Ascending aorta (tissue), 2 donors: ENCODE results near the gene CT83. TPM values are rescaled to one million over a fixed set of nuclear protein-coding genes. Genes with fewer than 3 reads are reported as not detected.

Experiments used
- DNase-seq, 2 donors: peaks; one replicate each; pipeline ENCODE4 v3.0.0-alpha.2; 2019; ENCODE audit warnings: low spot score in 2 of 2
- H3K27ac ChIP-seq, 2 donors: fragments of 200-600 bp; sonication (generic); one replicate each; pipeline ENCODE4 v1.5.1; 2016 to 2017; ENCODE audit warnings: mild to moderate bottlenecking in 1 of 2
- H3K27me3 ChIP-seq: fragments of 200-600 bp; sonication (generic); one replicate; pipeline ENCODE4 v1.5.1; 2017
- H3K36me3 ChIP-seq, 2 donors: fragments of 200-600 bp; sonication (generic); one replicate each; pipeline ENCODE4 v1.5.1; 2016
- H3K4me1 ChIP-seq, 2 donors: fragments of 200-600 bp; sonication (generic); one replicate each; pipeline ENCODE4 v1.5.1; 2016 to 2017; ENCODE audit warnings: mild to moderate bottlenecking in 1 of 2
- H3K4me3 ChIP-seq, 2 donors: fragments of 200-600 bp; sonication (generic); one replicate each; pipeline ENCODE4 v1.5.1; 2016 to 2017; ENCODE audit warnings: mild to moderate bottlenecking in 1 of 2
- H3K9me3 ChIP-seq, 2 donors: fragments of 200-600 bp; sonication (generic); one replicate each; pipeline ENCODE4 v1.5.1; 2016
- intact Hi-C: fragments of 100-400 bp; cut with DNase I; formaldehyde crosslinking; loops from one replicate; pipeline ENCODE4 v1.15.1; 2023
- total RNA-seq: library from RNA; depleted of rRNA; stranded (reverse); fragments of >200 nt; gene quantifications from one replicate; pipeline ENCODE4 v1.1.0, GENCODE V29; 2016
- TF ChIP-seq, protein P1 (sequence below), 3 experiments: fragments of 200-600 bp in 2 of 3; fragments of 450-650 bp in 1 of 3; sonication (generic) in 2 of 3; IDR thresholded peaks; one replicate each; pipeline ENCODE4 v1.5.1; 2016 to 2019; ENCODE audit warnings: antibody characterized with exemption in 3 of 3, mild to moderate bottlenecking in 1 of 3, moderate library complexity in 1 of 3

The CT83 gene
- total RNA-seq, 1 donor from 2014 or later, result not detected

DNA sequence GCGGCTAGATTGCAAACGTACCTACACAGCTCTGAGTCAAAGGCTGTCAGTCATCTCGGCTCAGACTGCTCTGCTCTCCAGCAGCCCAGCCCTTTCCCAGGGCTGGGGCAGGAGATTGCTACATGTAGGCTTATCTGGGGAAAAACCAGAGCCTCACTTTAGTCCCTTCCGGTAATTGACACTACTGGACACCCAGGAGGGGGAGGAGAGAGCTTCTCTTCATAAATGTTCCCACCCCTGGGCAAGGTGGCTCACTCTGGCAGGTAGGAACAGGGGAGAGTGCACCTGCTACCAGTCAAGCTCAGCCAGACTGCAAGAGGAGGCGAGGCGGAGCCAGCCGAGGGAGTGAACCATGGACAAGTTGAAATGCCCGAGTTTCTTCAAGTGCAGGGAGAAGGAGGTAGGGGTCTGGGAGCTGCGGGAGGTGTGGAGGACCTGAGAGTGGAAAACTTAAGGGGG is 26.4 kb downstream of the CT83 start, which contains the start of gene SLC6A14:
SLC6A14 (plus strand) TSS at position 249 of the 459 bp plus-strand sequence; CDS start at position 353, 104 bp downstream.
- no peak for DNase-seq

DNA sequence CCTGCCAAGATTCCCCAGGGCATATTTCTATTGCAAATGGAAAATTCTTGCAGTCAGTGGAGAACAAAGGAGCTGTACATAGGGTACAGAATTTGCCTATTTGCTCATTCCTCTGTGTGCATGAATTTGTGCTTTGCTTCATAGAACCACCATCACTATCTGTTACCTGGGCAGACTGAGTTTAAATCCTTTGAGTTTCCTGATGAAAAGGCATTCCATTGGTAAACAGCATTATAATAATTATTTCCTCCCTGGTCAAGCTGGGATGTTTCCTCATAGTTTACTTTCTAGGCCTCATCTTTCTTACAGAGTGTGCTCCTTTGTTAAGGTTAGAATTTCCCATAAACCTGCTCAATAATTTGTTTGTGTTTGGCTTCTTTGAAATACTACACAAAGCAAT is 27.2 kb downstream of the CT83 start:
- no peaks in the 10 kb centered on the region for H3K4me1 ChIP-seq
- intact Hi-C loops, result no loop called here
- no peaks in the 10 kb centered on the region for H3K36me3 ChIP-seq
- no peak overlapping the region for H3K27ac ChIP-seq
- no peak for DNase-seq
- no peaks in the 10 kb centered on the region for H3K27me3 ChIP-seq
- H3K9me3 ChIP-seq, result no peaks in the 10 kb centered on the region
- H3K4me3 ChIP-seq, result no peak overlapping the region
- TF ChIP-seq, protein P1, sequence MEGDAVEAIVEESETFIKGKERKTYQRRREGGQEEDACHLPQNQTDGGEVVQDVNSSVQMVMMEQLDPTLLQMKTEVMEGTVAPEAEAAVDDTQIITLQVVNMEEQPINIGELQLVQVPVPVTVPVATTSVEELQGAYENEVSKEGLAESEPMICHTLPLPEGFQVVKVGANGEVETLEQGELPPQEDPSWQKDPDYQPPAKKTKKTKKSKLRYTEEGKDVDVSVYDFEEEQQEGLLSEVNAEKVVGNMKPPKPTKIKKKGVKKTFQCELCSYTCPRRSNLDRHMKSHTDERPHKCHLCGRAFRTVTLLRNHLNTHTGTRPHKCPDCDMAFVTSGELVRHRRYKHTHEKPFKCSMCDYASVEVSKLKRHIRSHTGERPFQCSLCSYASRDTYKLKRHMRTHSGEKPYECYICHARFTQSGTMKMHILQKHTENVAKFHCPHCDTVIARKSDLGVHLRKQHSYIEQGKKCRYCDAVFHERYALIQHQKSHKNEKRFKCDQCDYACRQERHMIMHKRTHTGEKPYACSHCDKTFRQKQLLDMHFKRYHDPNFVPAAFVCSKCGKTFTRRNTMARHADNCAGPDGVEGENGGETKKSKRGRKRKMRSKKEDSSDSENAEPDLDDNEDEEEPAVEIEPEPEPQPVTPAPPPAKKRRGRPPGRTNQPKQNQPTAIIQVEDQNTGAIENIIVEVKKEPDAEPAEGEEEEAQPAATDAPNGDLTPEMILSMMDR (IDR thresholded peaks at IDR 0.05), result no peak

More for the DNA sequence above, 26.4 kb downstream of the CT83 start, which contains the start of gene SLC6A14:
- Histone ChIP-seq H3K36me3 (no peaks in the 10 kb centered on the region), H3K9me3 (no peaks in the 10 kb centered on the region), H3K27ac (no peak within 1 kb of the TSS), H3K27me3 (no peaks in the 10 kb centered on the region), H3K4me1 (no peaks in the 10 kb centered on the region), H3K4me3 (no peak within 1 kb of the TSS)
- intact Hi-C loops, result no loop called here
- TF ChIP-seq, protein P1 (IDR thresholded peaks at IDR 0.05), result no peak

DNA sequence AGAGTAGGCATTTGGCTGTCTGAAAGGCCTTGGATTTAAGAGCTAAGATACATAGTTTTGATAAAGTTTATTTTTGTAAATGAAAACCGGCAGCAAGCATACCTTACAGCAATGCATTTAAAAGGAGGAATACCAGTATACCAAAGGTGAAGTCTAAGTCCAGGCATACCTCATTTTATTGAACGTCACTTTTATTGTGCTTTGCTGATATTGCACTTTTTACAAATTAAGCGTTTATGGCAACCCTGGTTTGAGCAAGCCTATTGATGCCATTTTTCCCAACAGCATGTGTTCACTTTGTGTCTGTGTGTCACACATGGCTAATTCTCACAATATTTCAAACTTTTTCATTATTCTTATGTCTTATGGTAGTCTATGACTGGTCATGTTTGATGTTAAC is 34.8 kb downstream of the CT83 start:
- intact Hi-C loops, result no loop called here
- TF ChIP-seq, protein P1 (IDR thresholded peaks at IDR 0.05), result no peak

DNA sequence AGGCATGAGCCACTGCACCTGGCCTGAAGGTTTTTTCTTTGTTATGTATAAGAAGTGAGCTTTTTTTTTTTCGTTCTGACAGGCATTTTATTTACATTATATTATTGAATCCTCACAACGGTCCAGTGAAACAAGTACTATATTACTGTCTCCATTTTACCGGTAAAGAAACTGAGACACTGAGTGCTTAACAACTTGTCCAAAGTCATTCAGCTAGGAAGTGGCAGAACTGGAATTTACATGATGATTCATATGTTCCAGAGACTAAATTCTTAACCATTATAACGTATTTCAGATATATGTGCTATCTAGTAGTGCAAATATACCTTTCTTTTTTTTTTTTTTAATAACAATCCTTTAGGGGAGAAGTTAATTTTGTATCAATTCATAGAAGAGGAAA is 44.8 kb downstream of the CT83 start:
- Histone ChIP-seq H3K27me3 (no peaks in the 10 kb centered on the region), H3K4me3 (no peak overlapping the region), H3K9me3 (no peaks in the 10 kb centered on the region), H3K4me1 (no peaks in the 10 kb centered on the region), H3K36me3 (no peaks in the 10 kb centered on the region), H3K27ac (no peak overlapping the region)
- intact Hi-C loops, result no loop called here
- TF ChIP-seq, protein P1 (IDR thresholded peaks at IDR 0.05), result no peak
- DNase-seq, result no peak

More for the DNA sequence above, 34.8 kb downstream of the CT83 start:
- Histone ChIP-seq H3K27me3 (no peaks in the 10 kb centered on the region), H3K4me1 (no peaks in the 10 kb centered on the region), H3K4me3 (no peak overlapping the region), H3K27ac (no peak overlapping the region), H3K9me3 (no peaks in the 10 kb centered on the region), H3K36me3 (no peaks in the 10 kb centered on the region)
- no peak for DNase-seq

DNA sequence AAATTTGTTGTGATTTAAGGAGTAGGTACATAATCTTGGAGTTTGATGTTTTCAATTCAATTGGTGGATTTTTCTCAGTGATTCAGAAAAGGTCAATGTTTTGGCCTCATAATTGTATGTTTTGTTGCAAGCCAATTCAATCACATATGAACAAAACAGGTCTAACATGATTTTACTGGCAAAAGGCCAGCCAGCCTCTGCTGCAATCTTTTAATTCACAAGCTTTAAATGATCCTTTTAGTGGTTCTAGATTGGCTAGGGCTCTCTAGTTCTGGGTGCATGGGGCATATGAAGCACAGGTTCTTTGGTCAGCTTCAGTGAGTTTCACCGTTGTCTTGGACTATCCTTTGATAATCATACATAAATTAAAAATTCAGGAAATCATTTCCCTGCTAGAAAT is 45.6 kb downstream of the CT83 start:
- no peaks in the 10 kb centered on the region for H3K36me3 ChIP-seq
- intact Hi-C loops, result no loop called here
- no peaks in the 10 kb centered on the region for H3K4me1 ChIP-seq
- H3K9me3 ChIP-seq, result no peaks in the 10 kb centered on the region
- no peak for DNase-seq
- no peak overlapping the region for H3K4me3 ChIP-seq
- no peaks in the 10 kb centered on the region for H3K27me3 ChIP-seq
- H3K27ac ChIP-seq, result no peak overlapping the region
- TF ChIP-seq, protein P1 (IDR thresholded peaks at IDR 0.05), result no peak

DNA sequence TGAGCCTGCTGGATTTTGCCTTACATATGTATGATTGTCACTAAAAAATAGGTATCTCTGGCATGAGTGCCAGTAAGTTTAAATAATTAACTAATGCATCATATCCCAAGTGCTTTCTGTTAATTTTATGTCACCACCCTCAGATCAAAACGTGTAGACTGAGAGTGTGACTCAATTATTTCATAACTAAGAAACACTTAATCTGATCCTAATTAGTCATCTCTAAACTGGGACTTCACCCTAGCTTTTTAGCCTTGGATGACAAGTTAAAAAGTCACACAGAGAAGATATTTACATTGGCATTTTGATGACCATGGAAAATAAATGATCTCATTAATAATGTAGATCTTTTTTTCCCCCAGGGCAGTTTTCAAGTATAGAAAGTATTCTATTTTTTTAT is 49.5 kb downstream of the CT83 start:
- Histone ChIP-seq H3K4me1 (no peaks in the 10 kb centered on the region), H3K27ac (no peak overlapping the region), H3K4me3 (no peak overlapping the region), H3K36me3 (no peaks in the 10 kb centered on the region), H3K9me3 (no peaks in the 10 kb centered on the region), H3K27me3 (no peaks in the 10 kb centered on the region)
- TF ChIP-seq, protein P1 (IDR thresholded peaks at IDR 0.05), result no peak
- no peak for DNase-seq
- intact Hi-C loops, result no loop called here
